GM12891 (cell line): Measurements from ENCODE around the gene LRRC8A.
"Not testable (repeated sequence)": the region's sequence is repeated elsewhere in the genome, so short reads cannot be mapped to it uniquely, and the experiment has no call there.

Source experiments
- DNase-seq: peaks from one replicate; pipeline ENCODE4 v3.0.0; 2011; ENCODE audit warnings: low spot score; ENCODE audit not compliant: insufficient read length
- FAIRE-seq: peaks from 2 replicates; lab custom pipeline; 2011; peaks lifted over from hg19 to GRCh38; lab: Jason Lieb, UNC
- PAX5 ChIP-seq: IDR thresholded peaks from 2 replicates; pipeline ENCODE4 v1.6.1; 2011; ENCODE audit warnings: low read length, moderate library complexity, mild to moderate bottlenecking; ENCODE audit not compliant: insufficient read depth, severe bottlenecking
- POLR2A ChIP-seq: IDR thresholded peaks from 2 replicates; pipeline ENCODE4 v1.6.1; 2011; ENCODE audit warnings: low read depth, low read length, control low read depth
- POLR2AphosphoS5 ChIP-seq: IDR thresholded peaks from 2 replicates; pipeline ENCODE4 v1.6.1; 2011; ENCODE audit warnings: low read depth, low read length, control low read depth
- POU2F2 ChIP-seq: IDR thresholded peaks from 2 replicates; pipeline ENCODE4 v1.6.1; 2011; ENCODE audit warnings: low read depth, mild to moderate bottlenecking, control low read depth, low read length, moderate library complexity
- SPI1 ChIP-seq: IDR thresholded peaks from 2 replicates; pipeline ENCODE4 v1.6.1; 2011; ENCODE audit warnings: low read depth, low read length, control low read depth
- TAF1 ChIP-seq: IDR thresholded peaks from 2 replicates; pipeline ENCODE4 v1.6.1; 2011; ENCODE audit warnings: low read depth, low read length, control low read depth

Gene LRRC8A

DNA sequence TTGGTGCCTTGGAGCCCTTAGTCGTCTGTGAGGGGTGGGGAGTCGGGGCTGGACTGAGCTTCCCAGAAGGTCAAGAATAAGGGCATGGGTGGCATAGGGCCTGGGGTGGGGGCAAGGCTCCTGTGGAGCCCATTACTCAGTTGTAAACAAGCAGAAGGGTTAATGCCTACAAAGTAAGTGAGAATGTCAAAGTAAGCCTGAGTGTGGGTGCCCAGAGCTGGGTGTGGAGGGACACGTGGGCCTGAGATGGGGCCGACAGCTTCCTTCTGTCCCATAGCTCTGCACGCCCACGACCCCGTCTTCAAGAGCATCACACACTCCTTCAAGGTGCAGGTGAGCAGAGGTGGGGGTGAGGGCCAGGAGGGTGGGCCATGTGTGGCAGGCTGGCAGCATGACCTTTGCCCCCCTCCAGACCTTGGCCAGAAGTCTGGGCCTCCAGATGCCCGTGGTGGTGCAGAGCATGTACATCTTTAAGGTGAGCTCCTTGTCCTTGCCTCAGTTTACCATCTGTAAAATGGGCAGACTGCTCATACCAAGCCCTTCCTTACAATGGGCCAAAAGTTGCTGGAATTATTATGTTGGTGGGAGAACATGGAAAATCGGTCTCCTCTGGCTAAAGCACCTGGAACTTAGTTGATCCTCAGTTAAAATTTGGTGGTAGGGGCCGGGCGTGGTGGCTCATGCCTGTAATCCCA is 54.4 kb downstream of the LRRC8A start:
- no peak for DNase-seq
- TF ChIP-seq POU2F2 (no peak), TAF1 (no peak), SPI1 (no peak), PAX5 (no peak), POLR2AphosphoS5 (no peak)
- no peak for FAIRE-seq

DNA sequence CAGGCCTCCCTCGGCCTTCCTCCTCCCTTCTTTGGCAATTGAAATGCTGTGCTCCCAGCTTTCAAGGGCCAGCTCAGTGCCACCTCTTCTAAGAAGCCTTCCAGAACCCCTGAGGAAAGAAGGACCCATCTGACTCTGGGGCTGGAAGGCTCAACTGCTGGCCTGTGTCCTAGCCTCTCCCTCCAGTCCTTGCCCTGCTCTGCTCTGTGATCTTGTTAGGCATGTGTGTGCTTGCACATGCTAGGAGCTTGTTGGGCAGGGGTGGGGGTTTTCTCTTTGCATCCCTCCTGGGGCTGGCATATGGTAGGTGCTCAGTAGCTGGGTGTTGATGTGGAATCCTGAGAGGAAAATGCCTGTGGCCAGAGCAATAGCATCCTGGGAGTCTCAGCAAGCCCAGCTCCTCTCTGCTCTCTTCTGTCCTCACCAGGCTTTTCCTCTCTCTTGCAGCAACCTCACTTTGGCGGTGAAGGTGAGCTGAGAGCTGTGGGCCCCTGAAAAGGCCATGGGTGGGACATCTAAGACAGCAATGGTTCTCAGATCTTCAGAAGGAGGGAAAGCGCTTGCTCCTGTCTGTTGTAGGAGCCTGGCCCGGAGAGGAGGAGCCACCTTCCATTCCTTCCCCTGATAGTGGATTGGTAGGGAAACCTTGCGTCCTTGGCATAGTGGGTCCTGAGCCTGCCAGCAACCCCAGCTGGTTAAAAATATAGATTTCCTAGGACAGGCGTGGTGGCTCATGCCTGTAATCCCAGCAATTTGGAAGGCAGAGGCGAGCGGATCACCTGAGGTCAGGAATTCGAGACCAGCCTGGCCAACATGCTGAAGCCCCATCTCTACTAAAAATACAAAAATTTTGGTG is 55.6 kb downstream of the LRRC8A start:
- TF ChIP-seq POLR2A (no peak), POLR2AphosphoS5 (no peak), TAF1 (no peak), PAX5 (no peak), SPI1 (no peak), POU2F2 (no peak)
- DNase-seq: no peak
- FAIRE-seq: no peak

DNA sequence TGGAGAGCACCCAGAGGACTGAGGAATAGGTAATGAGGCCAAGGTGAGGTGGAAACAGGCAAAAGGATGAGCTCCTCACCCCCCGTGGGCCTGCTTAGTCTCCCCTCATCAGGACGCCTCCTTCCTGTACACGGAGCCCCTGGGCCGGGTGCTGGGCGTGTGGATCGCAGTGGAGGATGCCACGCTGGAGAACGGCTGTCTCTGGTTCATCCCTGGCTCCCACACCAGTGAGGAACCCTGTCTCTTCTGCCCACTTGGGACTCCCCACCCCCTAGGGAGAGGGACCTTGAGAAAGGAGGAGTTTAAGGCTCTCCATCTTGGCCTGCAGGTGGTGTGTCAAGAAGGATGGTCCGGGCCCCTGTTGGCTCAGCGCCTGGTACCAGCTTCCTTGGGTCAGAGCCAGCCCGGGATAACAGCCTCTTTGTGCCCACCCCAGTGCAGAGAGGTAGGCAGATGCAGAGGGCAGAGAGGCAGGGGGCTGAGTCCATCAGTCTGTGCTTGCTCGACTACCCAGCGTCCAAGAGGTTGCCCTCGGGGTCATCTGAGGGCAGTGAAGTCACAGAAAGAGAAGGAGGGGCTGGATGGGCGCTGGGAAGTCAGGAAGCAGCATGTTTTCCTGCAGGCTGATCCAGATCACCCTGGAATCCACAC is 58.5 kb downstream of the LRRC8A start:
- TF ChIP-seq POU2F2 (no peak), TAF1 (no peak), POLR2A (no peak), POLR2AphosphoS5 (no peak), SPI1 (no peak), PAX5 (no peak)

DNA sequence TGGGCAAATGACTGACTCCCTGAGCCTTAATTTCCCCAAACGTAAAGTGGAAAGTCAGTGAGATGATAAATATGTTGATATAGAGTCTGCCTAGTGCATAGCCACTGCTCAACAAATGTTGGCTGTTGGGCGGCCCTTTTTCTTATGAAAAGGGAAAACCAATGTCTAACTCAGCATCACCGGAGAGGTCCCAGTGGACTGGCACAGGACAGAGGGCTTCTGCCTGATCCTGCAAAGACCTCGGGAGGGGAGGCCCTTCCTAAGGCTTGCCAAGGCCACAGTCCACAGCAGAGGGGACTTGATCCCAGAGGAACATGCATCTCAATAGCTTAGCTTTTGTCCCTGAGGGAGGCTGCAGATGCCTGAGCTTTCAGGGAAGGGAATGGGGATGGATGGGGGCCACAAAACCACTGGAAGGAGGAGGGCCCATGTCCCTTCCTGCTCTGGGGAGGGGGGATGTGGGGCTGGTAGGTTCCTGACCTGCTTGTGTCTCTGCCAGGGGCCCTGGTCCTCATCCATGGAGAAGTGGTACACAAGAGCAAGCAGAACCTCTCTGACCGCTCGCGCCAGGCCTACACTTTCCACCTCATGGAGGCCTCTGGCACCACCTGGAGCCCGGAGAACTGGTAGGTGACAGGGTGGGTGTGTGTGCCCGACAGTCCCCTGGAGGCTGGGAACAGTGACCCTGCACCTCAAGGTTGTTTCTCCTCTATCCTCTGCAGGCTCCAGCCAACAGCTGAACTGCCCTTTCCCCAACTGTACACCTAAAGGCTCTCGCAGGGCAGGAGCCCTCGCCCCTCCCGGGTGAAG is 59.2 kb downstream of the LRRC8A start:
- FAIRE-seq: no peak
- TF ChIP-seq POLR2A (no peak), POU2F2 (no peak), PAX5 (no peak), SPI1 (no peak), POLR2AphosphoS5 (no peak), TAF1 (no peak)
- no peak for DNase-seq

More for the DNA sequence above, 58.5 kb downstream of the LRRC8A start:
- DNase-seq: no peak
- no peak for FAIRE-seq

DNA sequence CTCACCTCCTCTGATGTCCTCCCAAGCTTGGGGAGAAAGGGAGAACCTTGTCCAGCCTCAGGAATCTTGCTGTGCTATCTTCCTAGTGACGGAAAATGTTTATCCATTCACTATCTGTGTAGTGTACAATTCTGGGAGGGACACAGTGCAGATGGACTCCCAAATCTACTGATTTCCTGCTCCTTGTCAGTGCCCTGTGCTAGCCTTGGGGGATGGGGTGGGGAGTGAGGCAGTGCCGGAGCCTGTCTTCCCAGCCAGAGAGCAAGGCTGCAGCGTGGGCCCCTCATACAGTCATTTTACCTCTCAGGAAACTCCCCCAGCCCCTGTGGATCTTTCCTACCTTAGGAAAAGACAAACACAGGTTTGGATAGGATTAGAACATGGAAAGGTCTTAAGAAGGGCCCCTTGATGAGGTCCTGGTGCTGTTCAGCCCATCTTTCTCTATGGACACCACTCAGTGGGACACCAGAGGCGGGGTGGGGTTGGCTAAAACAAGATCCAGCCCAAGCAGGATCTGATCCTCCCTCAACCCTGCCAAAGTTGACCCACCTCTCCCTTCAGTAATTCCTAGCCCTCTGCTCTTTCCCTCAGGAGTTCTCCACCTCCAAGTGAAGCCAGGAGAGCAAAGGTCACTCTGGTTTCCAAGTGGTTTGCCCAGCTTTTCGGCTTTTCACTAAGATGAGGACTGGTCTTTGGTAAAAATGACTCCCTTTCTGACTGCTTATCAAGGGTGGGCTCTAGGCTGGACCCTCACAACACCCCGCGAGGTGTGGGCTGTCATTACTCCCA is 62.1 kb downstream of the LRRC8A start:
- FAIRE-seq: no peak
- DNase-seq: no peak
- no peak for TF ChIP-seq POLR2A
- no peak for TF ChIP-seq TAF1
- no peak for TF ChIP-seq POLR2AphosphoS5
- no peak for TF ChIP-seq POU2F2
- TF ChIP-seq PAX5: no peak
- no peak for TF ChIP-seq SPI1

DNA sequence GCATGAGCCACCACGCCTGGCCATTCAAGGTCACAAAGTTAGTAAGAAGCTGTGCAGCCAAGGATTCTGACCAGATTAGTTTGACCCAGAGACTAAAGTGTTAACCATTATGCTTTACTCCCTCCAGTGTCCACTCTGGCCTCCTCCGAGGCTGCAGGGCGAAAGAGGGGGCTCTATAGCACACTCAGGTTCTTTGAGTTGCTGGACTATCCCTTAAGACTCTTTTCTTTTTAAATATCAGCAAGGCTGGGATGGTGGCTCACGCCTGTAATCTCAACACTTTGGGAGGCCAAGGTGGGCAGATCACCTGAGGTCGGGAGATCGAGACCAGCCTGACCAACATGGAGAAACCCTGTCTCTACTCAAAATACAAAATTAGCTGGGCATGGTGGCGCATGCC is 63.0 kb downstream of the LRRC8A start:
- not testable (repeated sequence) for DNase-seq, FAIRE-seq

DNA sequence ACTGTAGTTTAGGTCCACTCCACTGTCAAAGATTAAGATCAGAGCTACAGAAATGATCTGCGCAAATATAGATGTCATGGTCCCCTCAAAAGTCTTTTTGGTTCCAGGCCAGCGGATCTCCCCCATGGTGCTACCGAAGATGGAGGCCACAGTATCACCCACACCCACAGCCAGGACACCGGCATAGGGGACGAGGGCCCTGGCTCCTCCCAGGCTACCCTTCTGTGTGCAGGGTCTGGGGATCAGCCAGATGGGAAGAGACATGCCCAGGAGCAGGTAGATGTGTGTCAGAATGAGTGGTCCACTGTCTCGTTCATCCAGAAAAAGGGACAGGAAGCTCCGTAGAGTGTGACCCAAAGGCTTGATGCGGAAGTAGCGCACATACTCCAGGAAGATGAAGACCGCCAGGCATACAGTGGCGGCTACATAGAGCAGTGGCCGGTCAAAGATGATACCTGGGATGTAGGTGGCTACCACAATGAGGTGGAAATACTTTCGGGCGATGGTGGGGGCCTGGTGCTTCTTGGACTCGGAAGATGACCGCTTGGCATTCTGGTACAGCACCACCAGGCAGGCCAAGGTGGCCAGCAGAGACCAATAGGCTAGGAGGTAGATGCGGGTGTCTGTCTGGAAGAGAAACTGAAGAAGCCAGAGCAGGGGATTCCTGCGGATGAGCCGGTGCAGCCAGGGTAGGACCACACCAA is 64.0 kb downstream of the LRRC8A start:
- TF ChIP-seq SPI1 (no peak), POLR2AphosphoS5 (no peak), TAF1 (no peak), POLR2A (no peak), POU2F2 (no peak), PAX5 (no peak)
- FAIRE-seq (no peak), DNase-seq (no peak)

DNA sequence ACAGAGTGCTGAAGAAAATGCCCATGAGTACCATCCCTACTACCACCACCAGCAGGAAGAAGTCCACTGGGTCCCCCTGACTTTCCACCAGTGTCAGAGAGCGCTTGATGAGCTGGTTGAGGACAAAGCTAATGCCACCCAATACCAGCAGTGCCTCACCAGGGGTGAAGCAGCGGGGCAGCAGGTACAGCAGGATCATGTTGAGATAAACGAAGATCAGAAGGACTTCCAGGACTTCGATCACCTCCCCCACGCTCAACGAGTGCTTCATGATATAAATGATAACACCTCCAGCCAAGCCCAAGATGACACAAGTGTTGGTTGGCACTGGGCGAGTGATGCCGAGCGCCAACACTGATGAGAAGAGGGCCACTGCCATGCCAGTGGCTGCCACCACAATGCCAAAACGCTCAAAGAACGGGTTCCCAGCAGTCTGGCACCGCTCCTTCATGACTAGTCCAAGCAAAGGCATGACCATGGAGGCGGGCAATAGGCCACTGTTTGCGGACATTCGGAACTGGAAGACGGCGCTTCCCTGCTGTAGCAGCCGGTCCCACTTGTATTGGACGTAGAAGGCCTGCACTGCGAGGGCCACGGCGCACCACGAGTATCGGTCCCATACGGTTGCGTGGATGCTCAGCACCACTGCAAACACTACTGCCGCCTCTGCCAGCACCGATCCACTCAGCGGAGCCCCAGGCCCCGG is 64.8 kb downstream of the LRRC8A start:
- FAIRE-seq (no peak), DNase-seq (no peak)
- TF ChIP-seq POLR2AphosphoS5: no peak
- no peak for TF ChIP-seq SPI1
- TF ChIP-seq PAX5: no peak
- no peak for TF ChIP-seq POLR2A
- no peak for TF ChIP-seq TAF1
- no peak for TF ChIP-seq POU2F2

DNA sequence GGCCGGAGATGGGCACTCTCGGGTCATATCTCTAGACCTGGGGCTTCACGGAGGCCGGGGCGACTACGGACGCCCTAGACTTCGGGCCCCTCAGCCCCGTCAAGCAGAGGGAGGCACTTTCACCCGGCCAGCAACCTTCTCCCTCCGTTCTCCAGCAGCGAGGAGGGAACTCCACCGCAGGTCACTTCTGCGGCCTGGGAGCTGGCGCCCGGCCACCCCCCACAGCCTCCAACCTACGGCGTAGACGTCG is 65.3 kb downstream of the LRRC8A start:
- DNase-seq: no peak
- TF ChIP-seq PAX5 (no peak), TAF1 (no peak), SPI1 (no peak), POLR2A (no peak), POU2F2 (no peak), POLR2AphosphoS5 (no peak)
- FAIRE-seq: no peak
